ENCODE measurements around the gene DNER.

GRCh38 chr2:229566370-229566769, 148.0 kb downstream of the DNER start:
- TF ChIP-seq REST (IDR thresholded peaks at IDR 0.05) (no peak), FOXA1 (IDR thresholded peaks at IDR 0.05) (no peak), MAX (IDR thresholded peaks at IDR 0.05) (no peak)
- TF ChIP-seq, protein P1, sequence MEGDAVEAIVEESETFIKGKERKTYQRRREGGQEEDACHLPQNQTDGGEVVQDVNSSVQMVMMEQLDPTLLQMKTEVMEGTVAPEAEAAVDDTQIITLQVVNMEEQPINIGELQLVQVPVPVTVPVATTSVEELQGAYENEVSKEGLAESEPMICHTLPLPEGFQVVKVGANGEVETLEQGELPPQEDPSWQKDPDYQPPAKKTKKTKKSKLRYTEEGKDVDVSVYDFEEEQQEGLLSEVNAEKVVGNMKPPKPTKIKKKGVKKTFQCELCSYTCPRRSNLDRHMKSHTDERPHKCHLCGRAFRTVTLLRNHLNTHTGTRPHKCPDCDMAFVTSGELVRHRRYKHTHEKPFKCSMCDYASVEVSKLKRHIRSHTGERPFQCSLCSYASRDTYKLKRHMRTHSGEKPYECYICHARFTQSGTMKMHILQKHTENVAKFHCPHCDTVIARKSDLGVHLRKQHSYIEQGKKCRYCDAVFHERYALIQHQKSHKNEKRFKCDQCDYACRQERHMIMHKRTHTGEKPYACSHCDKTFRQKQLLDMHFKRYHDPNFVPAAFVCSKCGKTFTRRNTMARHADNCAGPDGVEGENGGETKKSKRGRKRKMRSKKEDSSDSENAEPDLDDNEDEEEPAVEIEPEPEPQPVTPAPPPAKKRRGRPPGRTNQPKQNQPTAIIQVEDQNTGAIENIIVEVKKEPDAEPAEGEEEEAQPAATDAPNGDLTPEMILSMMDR (IDR thresholded peaks at IDR 0.05; ENCODE audit: low read depth, low read length, missing input control) = no peak
- TF ChIP-seq, protein P2, sequence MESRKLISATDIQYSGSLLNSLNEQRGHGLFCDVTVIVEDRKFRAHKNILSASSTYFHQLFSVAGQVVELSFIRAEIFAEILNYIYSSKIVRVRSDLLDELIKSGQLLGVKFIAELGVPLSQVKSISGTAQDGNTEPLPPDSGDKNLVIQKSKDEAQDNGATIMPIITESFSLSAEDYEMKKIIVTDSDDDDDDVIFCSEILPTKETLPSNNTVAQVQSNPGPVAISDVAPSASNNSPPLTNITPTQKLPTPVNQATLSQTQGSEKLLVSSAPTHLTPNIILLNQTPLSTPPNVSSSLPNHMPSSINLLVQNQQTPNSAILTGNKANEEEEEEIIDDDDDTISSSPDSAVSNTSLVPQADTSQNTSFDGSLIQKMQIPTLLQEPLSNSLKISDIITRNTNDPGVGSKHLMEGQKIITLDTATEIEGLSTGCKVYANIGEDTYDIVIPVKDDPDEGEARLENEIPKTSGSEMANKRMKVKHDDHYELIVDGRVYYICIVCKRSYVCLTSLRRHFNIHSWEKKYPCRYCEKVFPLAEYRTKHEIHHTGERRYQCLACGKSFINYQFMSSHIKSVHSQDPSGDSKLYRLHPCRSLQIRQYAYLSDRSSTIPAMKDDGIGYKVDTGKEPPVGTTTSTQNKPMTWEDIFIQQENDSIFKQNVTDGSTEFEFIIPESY (IDR thresholded peaks at IDR 0.05) = no peak
